Stomach (tissue), 19 donors: Measurements from ENCODE around the gene FBRSL1. TPM values are rescaled to one million over a fixed set of nuclear protein-coding genes. Genes with fewer than 3 reads are reported as not detected.
"Not testable (repeated sequence)": the region's sequence is repeated elsewhere in the genome, so short reads cannot be mapped to it uniquely, and the experiment has no call there.

Experiments used
- DNase-seq, 2 donors: peaks; one replicate each; pipeline versions ENCODE4 v3.0.0 to v3.0.0-alpha.2; 2013 to 2019
- H3K27ac ChIP-seq, 5 donors: fragments of 200-600 bp in 4 of 5; sonication (generic) in 4 of 5; one replicate each; pipeline ENCODE4 v1.5.1; 2013 to 2019; ENCODE audit warnings: mild to moderate bottlenecking in 1 of 5, moderate library complexity in 1 of 5
- H3K27me3 ChIP-seq, 3 donors: fragments of 200-600 bp; sonication (generic); one replicate each; pipeline ENCODE4 v1.5.1; 2017 to 2019; ENCODE audit warnings: mixed run types in 1 of 3
- H3K36me3 ChIP-seq, 4 donors: fragments of 200-600 bp; sonication (generic); 1 replicate in 3 of 4; 2 replicates in 1 of 4; pipeline ENCODE4 v1.5.1; 2016 to 2019
- H3K4me1 ChIP-seq, 4 donors: fragments of 200-600 bp; sonication (generic); one replicate each; pipeline ENCODE4 v1.5.1; 2016 to 2019
- H3K4me3 ChIP-seq, 4 donors: fragments of 200-600 bp; sonication (generic) in 3 of 4; one replicate each; pipeline ENCODE4 v1.5.1; 2016 to 2019; ENCODE audit warnings: mild to moderate bottlenecking in 1 of 4
- H3K9me3 ChIP-seq, 4 donors: fragments of 200-600 bp; sonication (generic); one replicate each; pipeline ENCODE4 v1.5.1; 2016 to 2019
- EP300 ChIP-seq: sonication (generic); formaldehyde crosslinking; IDR thresholded peaks from one replicate; pipeline ENCODE4 v1.6.1; 2017; ENCODE audit warnings: antibody characterized with exemption
- POLR2A ChIP-seq, 4 donors: fragments of 450-650 bp; IDR thresholded peaks; one replicate each; pipeline ENCODE4 v1.6.1; 2016; ENCODE audit warnings: antibody characterized with exemption in 4 of 4, control low read depth in 2 of 4, mild to moderate bottlenecking in 1 of 4, moderate library complexity in 1 of 4
- POLR2AphosphoS5 ChIP-seq, 3 donors: sonication (generic); formaldehyde crosslinking; IDR thresholded peaks; one replicate each; pipeline ENCODE4 v1.6.1; 2016; ENCODE audit warnings: antibody characterized with exemption in 3 of 3
- WGBS, 5 donors: extraction: QIAGEN DNeasy Blood & Tissue Kit in 3 of 5; methylation state at CpG; one replicate each; pipeline versions ENCODE4 v1.1.5 to v1.1.7; 2013 to 2018; 5-methylcytosine and 5-hydroxymethylcytosine counted together
- intact Hi-C: fragments of 100-400 bp; cut with DNase I; formaldehyde crosslinking; loops from one replicate; pipeline ENCODE4 v1.15.1; 2023; ENCODE audit warnings: low total_unique reads
- long read RNA-seq, 10 donors: transcript quantifications; one replicate each; lab custom pipeline, GENCODE V29; 2026
- polyA plus RNA-seq, 3 donors: library from polyadenylated mRNA; stranded (reverse); fragments of 200-250 nt; gene quantifications; one replicate each; pipeline ENCODE4 v1.2.3, GENCODE V29; 2013
- total RNA-seq, 5 donors: library from RNA; depleted of rRNA; stranded (reverse); fragments of >200 nt; gene quantifications; one replicate each; pipeline versions ENCODE4 v1.1.0 to v1.2.3, GENCODE V29; 2014 to 2016
- TF ChIP-seq, protein P1 (sequence below), 7 experiments: fragments of 450-650 bp in 4 of 7; fragments of 200-600 bp in 3 of 7; sonication (generic) in 3 of 7; IDR thresholded peaks; one replicate each; pipeline ENCODE4 v1.5.1; 2016 to 2019; ENCODE audit warnings: antibody characterized with exemption in 7 of 7, control low read depth in 2 of 7, mild to moderate bottlenecking in 1 of 7
- donor health status: healthy with polysubstance abuse.
- donor health status: Bipolar disorder and iron deficiency.
- donor health status: healthy.

The FBRSL1 gene
- total RNA-seq, result 100 to 1,000 TPM in 1 of 5 donors, 10 to 100 TPM in 2, 1 to 10 TPM in 2; 5.3 to 110 (median 51.1) TPM
- 10 to 100 TPM; 13.3 to 17.6 (median 13.7) TPM for polyA plus RNA-seq
- long read RNA-seq, donor 1, result 0 reads
- long read RNA-seq, donor 2, partial matches to known transcripts, result 0 of 1 reads
- long read RNA-seq, donor 2, other reads (novel, unspliced or antisense), result 0 of 1 reads
- long read RNA-seq, donor 3, result 0 reads
- long read RNA-seq, donor 4, result 0 reads
- long read RNA-seq, donor 5, partial matches to known transcripts, result 14 of 26 reads
- long read RNA-seq, donor 5, other reads (novel, unspliced or antisense), result 11 of 26 reads
- long read RNA-seq, donor 6, partial matches to known transcripts, result 6 of 8 reads
- long read RNA-seq, donor 6, other reads (novel, unspliced or antisense), result 0 of 8 reads
- long read RNA-seq, donor 7, partial matches to known transcripts, result 8 of 8 reads
- long read RNA-seq, donor 7, other reads (novel, unspliced or antisense), result 0 of 8 reads
- long read RNA-seq, donor 8, partial matches to known transcripts, result 0 of 10 reads
- long read RNA-seq, donor 8, other reads (novel, unspliced or antisense), result 9 of 10 reads
- long read RNA-seq, donor 9, partial matches to known transcripts, result 15 of 16 reads
- long read RNA-seq, donor 9, other reads (novel, unspliced or antisense), result 0 of 16 reads
- long read RNA-seq, donor 10, result 0 reads

DNA sequence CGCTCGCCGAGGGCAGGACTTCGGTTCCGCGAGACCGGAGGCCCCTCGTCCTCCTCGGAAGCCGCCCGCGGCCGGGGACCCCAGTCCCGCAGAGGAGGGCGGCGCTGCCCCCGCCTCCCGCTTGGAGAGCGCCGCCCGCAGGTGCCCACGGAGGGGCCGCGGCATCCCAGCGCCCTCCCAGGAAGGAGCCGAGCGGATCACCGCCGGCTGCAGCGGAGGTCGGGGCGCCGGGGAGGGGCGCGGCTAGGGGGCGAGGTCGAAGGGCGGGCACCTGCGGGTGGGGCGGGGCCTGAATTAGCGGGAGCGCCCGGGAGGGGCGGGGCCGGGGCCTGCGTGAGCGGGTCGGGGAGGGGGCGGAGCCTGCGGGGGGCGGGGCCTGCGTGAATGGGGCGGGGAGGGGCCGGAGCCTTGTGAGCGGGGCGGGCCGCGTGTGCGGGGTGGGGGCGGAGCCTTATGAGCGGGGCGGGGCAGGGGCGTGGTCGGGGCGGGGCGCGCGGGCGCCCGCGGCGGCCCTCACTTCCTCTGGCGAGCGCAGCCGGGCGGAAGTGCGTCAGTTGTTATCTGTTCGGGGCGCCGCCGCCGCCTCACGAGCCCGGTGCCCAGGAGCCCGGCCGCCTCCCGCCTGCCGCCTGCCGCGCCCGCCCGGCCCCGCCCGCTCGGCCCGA, at the start of gene FBRSL1:
FBRSL1 (plus strand) TSS at position 550 of the 665 bp plus-strand sequence.
- Histone ChIP-seq H3K27ac (peak within 1 kb of the TSS; percentile 84 to 91 (median 88)), H3K9me3 (no peaks in the 10 kb centered on the region), H3K36me3 (no peaks in the 10 kb centered on the region), H3K27me3 (no peaks in the 10 kb centered on the region), H3K4me3 (peak within 1 kb of the TSS; percentile 78 to 91 (median 84)), H3K4me1 (peaks cover 43 to 55% (median 54%) of the 10 kb centered on the region in 4 donors)
- 0 to 2% (median 1%) methylated on average over 13 to 95 of the region's 96 CpGs; no CpG with 5 or more reads in 1 of the 5 donors for WGBS, 5 donors
- DNase-seq, result peak; percentile 93 to 96
- TF ChIP-seq POLR2A (IDR thresholded peaks at IDR 0.05) (no peak), EP300 (no peak), POLR2AphosphoS5 (IDR thresholded peaks at IDR 0.05) (peak; percentile 56 to 82 (median 64))
- TF ChIP-seq, protein P1, sequence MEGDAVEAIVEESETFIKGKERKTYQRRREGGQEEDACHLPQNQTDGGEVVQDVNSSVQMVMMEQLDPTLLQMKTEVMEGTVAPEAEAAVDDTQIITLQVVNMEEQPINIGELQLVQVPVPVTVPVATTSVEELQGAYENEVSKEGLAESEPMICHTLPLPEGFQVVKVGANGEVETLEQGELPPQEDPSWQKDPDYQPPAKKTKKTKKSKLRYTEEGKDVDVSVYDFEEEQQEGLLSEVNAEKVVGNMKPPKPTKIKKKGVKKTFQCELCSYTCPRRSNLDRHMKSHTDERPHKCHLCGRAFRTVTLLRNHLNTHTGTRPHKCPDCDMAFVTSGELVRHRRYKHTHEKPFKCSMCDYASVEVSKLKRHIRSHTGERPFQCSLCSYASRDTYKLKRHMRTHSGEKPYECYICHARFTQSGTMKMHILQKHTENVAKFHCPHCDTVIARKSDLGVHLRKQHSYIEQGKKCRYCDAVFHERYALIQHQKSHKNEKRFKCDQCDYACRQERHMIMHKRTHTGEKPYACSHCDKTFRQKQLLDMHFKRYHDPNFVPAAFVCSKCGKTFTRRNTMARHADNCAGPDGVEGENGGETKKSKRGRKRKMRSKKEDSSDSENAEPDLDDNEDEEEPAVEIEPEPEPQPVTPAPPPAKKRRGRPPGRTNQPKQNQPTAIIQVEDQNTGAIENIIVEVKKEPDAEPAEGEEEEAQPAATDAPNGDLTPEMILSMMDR (IDR thresholded peaks at IDR 0.05), result no peak
- intact Hi-C loops, result no loop called here

DNA sequence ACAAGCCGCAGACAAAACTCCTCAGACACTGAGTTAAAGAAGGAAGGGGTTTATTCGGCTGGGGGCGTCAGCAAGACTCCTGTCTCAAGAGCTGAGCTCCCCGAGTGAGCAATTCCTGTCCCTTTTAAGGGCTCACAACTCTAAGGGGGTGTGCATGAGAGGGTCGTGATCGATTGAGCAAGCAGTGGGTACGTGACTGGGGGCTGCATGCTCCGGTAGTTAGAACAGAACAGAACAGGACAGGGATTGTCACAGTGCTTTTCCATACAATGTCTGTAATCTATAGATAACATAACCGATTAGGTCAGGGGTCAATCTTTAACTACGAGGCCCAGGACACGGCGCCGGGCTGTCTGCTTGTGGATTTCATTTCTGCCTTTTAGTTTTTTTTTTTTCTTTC, 49.5 kb upstream of the FBRSL1 start:
- WGBS, 5 donors, result 53 to 73% (median 67%) methylated on average over 13 of the region's 13 CpGs
- H3K4me3 ChIP-seq, H3K36me3 ChIP-seq, intact Hi-C loops, H3K9me3 ChIP-seq, H3K27ac ChIP-seq, DNase-seq: not testable (repeated sequence)
- peaks cover 0 to 29% (median 9%) of the 10 kb centered on the region in 4 donors for H3K4me1 ChIP-seq
- H3K27me3 ChIP-seq, result peaks cover 0 to 55% (median 10%) of the 10 kb centered on the region in 3 donors

DNA sequence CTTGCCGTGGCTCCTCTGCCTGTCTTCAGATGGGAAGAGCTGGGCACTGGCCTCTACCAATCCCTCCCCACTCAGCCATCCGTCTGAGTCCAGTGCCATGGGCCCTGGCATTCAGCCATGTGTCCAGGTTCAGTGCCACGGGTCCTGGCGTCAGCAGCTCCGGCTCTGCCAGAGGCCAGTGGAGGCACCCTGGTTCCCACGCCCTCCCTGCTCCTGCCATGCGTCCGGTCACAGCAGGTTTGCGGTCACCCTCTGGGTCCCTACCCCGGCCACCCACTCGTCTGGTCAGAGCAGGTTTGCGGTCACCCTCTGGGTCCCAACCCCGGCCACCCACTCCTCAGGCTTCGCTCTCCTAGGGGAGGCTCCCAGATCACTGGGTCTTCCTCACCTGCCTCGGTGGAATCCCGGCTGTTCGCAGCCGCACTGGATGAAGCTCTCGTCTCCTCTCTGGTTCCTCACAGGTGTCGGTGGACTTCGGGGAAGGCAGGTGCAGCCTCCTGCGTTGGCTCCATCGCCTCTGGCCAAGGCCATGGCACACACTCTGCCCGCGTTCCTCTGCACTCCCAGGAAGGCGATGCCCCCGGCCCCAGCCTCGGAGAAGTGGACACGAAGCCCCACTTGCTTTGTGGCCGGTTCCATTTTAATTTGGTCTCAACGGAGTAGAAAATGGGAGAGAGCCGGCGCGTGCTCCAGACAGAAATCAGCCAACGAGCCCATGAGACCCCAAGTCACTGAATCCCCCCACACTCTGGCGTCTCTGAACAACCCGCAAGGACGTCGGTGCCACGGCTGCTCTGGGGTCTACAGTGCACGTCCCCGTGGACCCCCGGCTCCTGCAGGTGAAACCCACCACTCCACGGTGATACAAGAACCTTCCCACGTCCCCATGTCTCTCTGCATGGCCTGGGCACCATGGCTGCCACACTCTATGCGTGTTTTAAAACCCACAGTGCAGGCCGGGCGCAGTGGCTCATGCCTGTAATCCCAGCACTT, 47.8 kb upstream of the FBRSL1 start:
- Histone ChIP-seq H3K27ac (no peak overlapping the region), H3K4me3 (no peak overlapping the region)
- DNase-seq, result no peak

DNA sequence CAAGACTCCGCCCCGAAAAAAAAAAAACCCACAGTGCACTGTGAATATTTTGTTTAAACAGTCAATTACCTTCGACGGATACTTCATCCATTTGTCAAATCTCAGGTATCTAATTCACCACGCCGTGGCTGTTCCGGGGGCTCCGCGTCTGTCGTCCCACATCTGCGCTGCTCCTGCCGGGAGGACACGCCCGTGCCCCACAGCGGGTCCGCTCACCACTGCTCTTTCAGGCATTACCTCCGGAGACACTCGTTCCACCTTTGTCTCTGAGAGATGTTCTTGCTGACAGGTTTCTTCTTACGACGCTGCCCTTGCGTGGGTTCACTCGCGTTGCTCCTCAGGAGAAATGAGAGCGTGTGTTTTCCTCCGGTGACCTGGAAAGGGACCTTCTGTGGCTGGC, 46.9 kb upstream of the FBRSL1 start:
- Histone ChIP-seq H3K4me1 (peaks cover 0 to 18% (median 6%) of the 10 kb centered on the region in 4 donors), H3K36me3 (no peaks in the 10 kb centered on the region), H3K27ac (no peak overlapping the region), H3K4me3 (no peak overlapping the region), H3K9me3 (no peaks in the 10 kb centered on the region), H3K27me3 (peaks cover 0 to 51% (median under 1%) of the 10 kb centered on the region in 3 donors)
- 94 to 97% (median 96%) methylated on average over 25 of the region's 25 CpGs for WGBS, 5 donors
- TF ChIP-seq POLR2A (IDR thresholded peaks at IDR 0.05), result no peak
- TF ChIP-seq EP300, result no peak
- TF ChIP-seq, protein P1 (IDR thresholded peaks at IDR 0.05), result no peak
- TF ChIP-seq POLR2AphosphoS5 (IDR thresholded peaks at IDR 0.05), result no peak
- no peak for DNase-seq
- intact Hi-C loops, result no loop called here

More for the DNA sequence above, 47.8 kb upstream of the FBRSL1 start:
- peaks cover 0 to 27% (median 10%) of the 10 kb centered on the region in 4 donors for H3K4me1 ChIP-seq
- TF ChIP-seq EP300 (no peak), POLR2A (IDR thresholded peaks at IDR 0.05) (no peak), POLR2AphosphoS5 (IDR thresholded peaks at IDR 0.05) (no peak)
- TF ChIP-seq, protein P1 (IDR thresholded peaks at IDR 0.05), result no peak
- 85 to 91% (median 87%) methylated on average over 48 of the region's 48 CpGs for WGBS, 5 donors
- H3K27me3 ChIP-seq, result peaks cover 0 to 53% (median 7%) of the 10 kb centered on the region in 3 donors
- intact Hi-C loops, result no loop called here
- no peaks in the 10 kb centered on the region for H3K36me3 ChIP-seq
- H3K9me3 ChIP-seq, result no peaks in the 10 kb centered on the region
